OCI-LY1 (cell line): ENCODE data around the gene CORO1C.
A peak's percentile ranks its signal among the peaks of the same experiment; 100 is the strongest.

ENCODE experiments used
- H2AFZ ChIP-seq: fragments of 200-600 bp; sonication (generic), shearing (Covaris generic); 2 replicates; pipeline ENCODE4 v1.6.0; 2014; ENCODE audit warnings: antibody characterized with exemption, mild to moderate bottlenecking, low read length
- H3F3A ChIP-seq: fragments of 200-600 bp; sonication (generic), shearing (Covaris generic); 2 replicates; pipeline ENCODE4 v1.6.0; 2014; ENCODE audit warnings: mild to moderate bottlenecking, antibody characterized with exemption, low read length, moderate library complexity; ENCODE audit not compliant: insufficient read depth
- H3K27ac ChIP-seq: fragments of 200-600 bp; sonication (generic); 2 replicates; pipeline ENCODE4 v1.5.1; 2014; ENCODE audit warnings: low read length, mixed run types, mild to moderate bottlenecking, low read depth; ENCODE audit not compliant: poor library complexity, severe bottlenecking
- H3K27me3 ChIP-seq: fragments of 200-600 bp; sonication (generic); 2 replicates; pipeline ENCODE4 v1.6.0; 2014; ENCODE audit warnings: antibody characterized with exemption, mild to moderate bottlenecking, low read length, moderate library complexity; ENCODE audit not compliant: insufficient read depth
- H3K36me3 ChIP-seq: fragments of 200-600 bp; sonication (generic); 2 replicates; pipeline ENCODE4 v1.6.1; 2014; ENCODE audit warnings: mild to moderate bottlenecking, antibody characterized with exemption, low read length, moderate library complexity, mixed read lengths; ENCODE audit not compliant: insufficient read depth
- H3K4me1 ChIP-seq: fragments of 200-600 bp; sonication (generic); 2 replicates; pipeline ENCODE4 v1.5.1; 2014; ENCODE audit warnings: mild to moderate bottlenecking, low read length, moderate library complexity; ENCODE audit not compliant: insufficient read depth, severe bottlenecking
- H3K4me2 ChIP-seq: fragments of 200-600 bp; sonication (generic), shearing (Covaris generic); 2 replicates; pipeline ENCODE4 v1.6.1; 2014; ENCODE audit warnings: low read length
- H3K4me3 ChIP-seq: fragments of 200-600 bp; sonication (generic); 2 replicates; pipeline ENCODE4 v1.5.1; 2014; ENCODE audit warnings: low read length, low read depth, mild to moderate bottlenecking, mixed read lengths; ENCODE audit not compliant: poor library complexity, severe bottlenecking
- H3K79me2 ChIP-seq: fragments of 200-600 bp; shearing (Covaris generic); 2 replicates; pipeline ENCODE4 v1.6.1; 2016; ENCODE audit warnings: mixed run types, low read length, mixed read lengths; ENCODE audit not compliant: insufficient read depth
- H3K9ac ChIP-seq: fragments of 200-600 bp; sonication (generic), shearing (Covaris generic); 2 replicates; pipeline ENCODE4 v1.6.1; 2014; ENCODE audit warnings: mild to moderate bottlenecking, low read length, mixed read lengths
- H3K9me2 ChIP-seq: fragments of 200-600 bp; sonication (generic), shearing (Covaris generic); 2 replicates; pipeline ENCODE4 v1.6.1; 2014; ENCODE audit warnings: low read depth, mild to moderate bottlenecking, low read length, mixed read lengths
- H3K9me3 ChIP-seq: fragments of 200-600 bp; shearing (Covaris generic); 2 replicates; pipeline ENCODE4 v1.6.1; 2014; ENCODE audit warnings: low read length, mixed read lengths
- H4K20me1 ChIP-seq: fragments of 200-600 bp; sonication (generic), shearing (Covaris generic); 2 replicates; pipeline ENCODE4 v1.6.0; 2016; ENCODE audit warnings: mild to moderate bottlenecking, low read length; ENCODE audit not compliant: insufficient read depth
- EZH2 ChIP-seq: fragments of 200-600 bp; sonication (generic), shearing (Covaris generic); IDR thresholded peaks from 2 replicates; pipeline ENCODE4 v1.8.0; 2017; ENCODE audit warnings: borderline replicate concordance, mixed run types, mild to moderate bottlenecking, antibody characterized with exemption, low read length, moderate library complexity, mixed read lengths
- TF ChIP-seq, protein P1 (sequence below): fragments of 200-600 bp; sonication (generic), shearing (Covaris generic); IDR thresholded peaks from 2 replicates; pipeline ENCODE4 v1.5.1; 2017; ENCODE audit warnings: mild to moderate bottlenecking, antibody characterized with exemption, low read length, moderate library complexity, mixed read lengths

Gene CORO1C

DNA sequence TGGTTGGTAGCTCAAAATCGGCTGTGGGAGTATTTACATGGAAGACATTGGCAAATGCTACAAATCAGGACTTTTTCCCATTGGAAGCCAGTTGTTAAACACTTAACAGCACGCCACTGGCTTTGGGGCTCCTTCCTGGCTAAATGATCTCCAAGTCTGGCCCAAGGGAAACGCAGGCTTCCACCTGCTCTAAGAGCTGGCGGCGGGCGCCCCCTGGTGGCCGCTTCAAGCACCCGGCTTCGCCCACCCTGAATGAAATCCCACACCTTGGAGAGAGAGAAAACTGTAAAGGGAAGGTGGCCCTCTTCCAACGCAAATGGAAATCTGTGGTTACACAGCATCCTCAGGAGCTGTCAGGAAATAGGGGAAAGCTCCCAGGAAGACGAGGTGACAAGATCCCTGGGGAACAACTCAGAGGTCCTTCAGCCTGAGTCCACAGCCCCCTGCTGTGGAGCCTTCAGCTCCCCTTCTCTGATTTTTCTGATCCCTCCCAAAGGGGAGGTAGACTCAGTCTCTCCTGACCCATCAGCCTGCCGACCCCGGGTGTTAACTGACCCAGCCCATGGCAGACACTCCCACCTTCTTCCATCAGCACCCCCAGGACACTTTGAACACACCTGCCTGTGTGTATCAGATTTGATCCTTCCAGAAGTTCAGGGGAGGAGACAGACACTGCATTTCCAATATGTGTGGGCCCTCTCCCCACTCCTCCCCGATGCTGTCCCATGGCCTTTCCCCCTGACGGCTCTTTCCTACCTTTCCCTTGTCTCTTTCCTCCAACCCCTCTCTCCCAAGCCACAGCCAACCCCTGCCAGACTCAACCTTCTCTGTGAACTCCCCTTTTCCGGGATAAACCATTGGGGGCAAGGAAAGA is 113.0 kb downstream of the CORO1C start:
- Histone ChIP-seq H3K9me3 (peaks cover 4% of the 10 kb centered on the region; the same call in 1 of the 2 replicates), H3K9me2 (no peaks in the 10 kb centered on the region), H2AFZ (no peak overlapping the region), H4K20me1 (no peaks in the 10 kb centered on the region), H3K27ac (no peak overlapping the region), H3K79me2 (no peaks in the 10 kb centered on the region), H3K4me2 (no peak overlapping the region), H3K36me3 (no peaks in the 10 kb centered on the region; the same call in 1 of the 2 replicates), H3F3A (no peaks in the 10 kb centered on the region), H3K9ac (no peak overlapping the region), H3K4me1 (peaks cover 21% of the 10 kb centered on the region), H3K27me3 (no peaks in the 10 kb centered on the region), H3K4me3 (no peak overlapping the region)
- no peak for TF ChIP-seq EZH2
- TF ChIP-seq, protein P1, sequence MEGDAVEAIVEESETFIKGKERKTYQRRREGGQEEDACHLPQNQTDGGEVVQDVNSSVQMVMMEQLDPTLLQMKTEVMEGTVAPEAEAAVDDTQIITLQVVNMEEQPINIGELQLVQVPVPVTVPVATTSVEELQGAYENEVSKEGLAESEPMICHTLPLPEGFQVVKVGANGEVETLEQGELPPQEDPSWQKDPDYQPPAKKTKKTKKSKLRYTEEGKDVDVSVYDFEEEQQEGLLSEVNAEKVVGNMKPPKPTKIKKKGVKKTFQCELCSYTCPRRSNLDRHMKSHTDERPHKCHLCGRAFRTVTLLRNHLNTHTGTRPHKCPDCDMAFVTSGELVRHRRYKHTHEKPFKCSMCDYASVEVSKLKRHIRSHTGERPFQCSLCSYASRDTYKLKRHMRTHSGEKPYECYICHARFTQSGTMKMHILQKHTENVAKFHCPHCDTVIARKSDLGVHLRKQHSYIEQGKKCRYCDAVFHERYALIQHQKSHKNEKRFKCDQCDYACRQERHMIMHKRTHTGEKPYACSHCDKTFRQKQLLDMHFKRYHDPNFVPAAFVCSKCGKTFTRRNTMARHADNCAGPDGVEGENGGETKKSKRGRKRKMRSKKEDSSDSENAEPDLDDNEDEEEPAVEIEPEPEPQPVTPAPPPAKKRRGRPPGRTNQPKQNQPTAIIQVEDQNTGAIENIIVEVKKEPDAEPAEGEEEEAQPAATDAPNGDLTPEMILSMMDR = peak; percentile 75

DNA sequence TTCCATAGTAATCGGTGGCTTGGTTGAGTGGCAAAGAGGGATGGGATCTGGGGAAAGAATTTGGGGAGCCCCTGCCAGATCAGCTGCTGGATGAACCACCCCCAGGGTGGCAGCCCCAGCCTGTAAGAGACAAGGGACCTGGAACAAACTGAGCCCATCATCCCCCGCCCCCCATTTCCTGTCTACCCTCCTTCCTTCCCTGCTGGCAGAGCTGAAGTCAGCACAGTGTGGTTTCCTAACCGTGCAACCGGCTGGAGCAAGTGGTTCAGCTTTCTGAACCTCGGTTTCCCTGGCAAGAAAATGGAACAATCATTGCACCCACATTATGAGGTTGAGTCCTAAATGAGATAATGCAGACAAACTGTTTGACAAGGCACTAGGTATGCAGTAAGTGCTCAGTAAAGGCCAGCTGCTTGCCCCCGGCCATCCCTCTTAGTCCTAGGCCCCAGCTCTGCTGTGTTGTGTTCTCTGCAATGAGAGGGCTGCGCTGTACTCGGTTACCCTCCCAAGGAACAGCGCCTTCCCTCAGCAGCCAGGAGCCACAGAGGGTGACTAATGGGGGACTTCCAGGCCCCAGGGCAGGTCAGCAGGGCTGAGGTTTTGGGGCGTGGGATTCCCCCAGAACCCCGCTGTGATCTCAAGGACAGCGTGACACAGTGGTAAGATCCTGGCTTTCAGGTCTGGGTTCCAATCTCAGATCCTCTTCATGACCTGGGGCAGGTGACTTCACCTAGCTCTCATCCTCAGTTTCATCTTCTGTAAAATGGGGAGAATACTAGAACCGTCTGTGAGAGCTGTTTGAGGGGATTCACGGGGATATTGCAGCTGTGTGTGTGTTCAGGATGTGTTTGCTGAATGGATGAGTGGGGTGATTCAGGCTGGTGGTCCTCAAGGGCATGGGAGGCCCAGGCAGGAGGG is 114.1 kb downstream of the CORO1C start:
- Histone ChIP-seq H3K27ac (peak overlapping the region; percentile 70), H3K9me3 (peaks cover 4% of the 10 kb centered on the region; the same call in 1 of the 2 replicates), H3K4me3 (no peak overlapping the region), H3K9me2 (no peaks in the 10 kb centered on the region), H3K79me2 (no peaks in the 10 kb centered on the region), H3K27me3 (no peaks in the 10 kb centered on the region), H3F3A (no peaks in the 10 kb centered on the region), H3K4me1 (peaks cover 16% of the 10 kb centered on the region), H3K4me2 (peak overlapping the region; percentile 16; the same call in 1 of the 2 replicates), H4K20me1 (no peaks in the 10 kb centered on the region), H2AFZ (no peak overlapping the region), H3K36me3 (no peaks in the 10 kb centered on the region; the same call in 1 of the 2 replicates), H3K9ac (no peak overlapping the region)
- TF ChIP-seq EZH2 = no peak
- TF ChIP-seq, protein P1 = no peak

DNA sequence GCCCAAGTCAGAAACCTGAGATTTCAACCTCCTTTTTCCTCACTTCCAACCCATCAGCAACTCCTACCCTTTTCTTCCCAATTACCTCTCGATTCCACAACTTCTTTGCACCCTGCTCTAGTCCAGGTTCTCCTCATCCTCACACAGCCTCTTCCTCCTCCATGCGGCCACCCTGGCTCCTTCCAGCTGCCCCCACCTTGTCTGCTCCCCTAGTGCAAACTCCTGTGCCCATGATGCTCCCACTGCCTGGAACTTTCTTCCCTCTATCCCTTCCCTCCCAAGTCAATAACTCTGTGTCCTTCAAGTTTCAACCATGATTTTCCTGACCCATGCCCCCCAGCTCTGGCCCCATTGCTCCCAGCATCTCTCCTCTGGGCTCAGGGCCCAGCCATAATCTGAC is 115.0 kb downstream of the CORO1C start:
- Histone ChIP-seq H3K27ac (no peak overlapping the region), H3K4me1 (peaks cover 15% of the 10 kb centered on the region), H3K36me3 (no peaks in the 10 kb centered on the region; the same call in 1 of the 2 replicates), H3K9me2 (no peaks in the 10 kb centered on the region), H3K79me2 (no peaks in the 10 kb centered on the region), H3K4me2 (no peak overlapping the region), H2AFZ (no peak overlapping the region), H3K9me3 (peaks cover 4% of the 10 kb centered on the region; the same call in 1 of the 2 replicates), H3K4me3 (no peak overlapping the region), H3K9ac (no peak overlapping the region), H4K20me1 (no peaks in the 10 kb centered on the region), H3F3A (no peaks in the 10 kb centered on the region), H3K27me3 (no peaks in the 10 kb centered on the region)
- TF ChIP-seq, protein P1 = no peak
